Stimulated activated CD4-positive, alpha-beta T cell treated with anti-CD3 and anti-CD28 coated beads, Interleukin-1b, Interleukin-23, amount 100 ng/mL, for 1 hour (primary cell): ENCODE results near the gene ZNF185.

ENCODE experiments used
- DNase-seq, 2 donors: peaks; one replicate each; pipeline ENCODE4 v3.0.0-alpha.2; 2020; ENCODE audit warnings: low read depth in 2 of 2

Gene ZNF185

GRCh38 chrX:152897222-152898131 lies at the start of gene ZNF185:
TSS of gene ZNF185 (plus strand) at chrX:152898067. CDS start at chrX:152914490, 16,423 bp downstream.
- no peak for DNase-seq

GRCh38 chrX:152850465-152850864 lies 47.4 kb upstream of the ZNF185 start:
- DNase-seq, result no peak

GRCh38 chrX:152853986-152854385 lies 43.9 kb upstream of the ZNF185 start:
- DNase-seq, result no peak

GRCh38 chrX:152861116-152861515 lies 36.8 kb upstream of the ZNF185 start:
- no peak for DNase-seq

GRCh38 chrX:152861826-152862225 lies 36.0 kb upstream of the ZNF185 start:
- DNase-seq, result no peak

- DNase-seq, result no peak
Measured at GRCh38 chrX:152865232-152865920, 32.5 kb upstream of the ZNF185 start.

- no peak for DNase-seq
Measured at GRCh38 chrX:152866386-152866785, 31.5 kb upstream of the ZNF185 start.

- DNase-seq, result no peak
Measured at GRCh38 chrX:152869972-152870371, 27.9 kb upstream of the ZNF185 start.

GRCh38 chrX:152871260-152871659 lies 26.6 kb upstream of the ZNF185 start:
- DNase-seq, result no peak

- no peak for DNase-seq
Measured at GRCh38 chrX:152872522-152872921, 25.3 kb upstream of the ZNF185 start.

- DNase-seq, result no peak
Measured at GRCh38 chrX:152873361-152873760, 24.5 kb upstream of the ZNF185 start.

GRCh38 chrX:152876931-152877840 lies 20.7 kb upstream of the ZNF185 start:
- no peak for DNase-seq

- DNase-seq, result no peak
Measured at GRCh38 chrX:152878976-152879755, 18.7 kb upstream of the ZNF185 start.

GRCh38 chrX:152881289-152881688 lies 16.6 kb upstream of the ZNF185 start:
- DNase-seq, result no peak

- no peak for DNase-seq
Measured at GRCh38 chrX:152884171-152884570, 13.7 kb upstream of the ZNF185 start.

GRCh38 chrX:152886716-152887115 lies 11.2 kb upstream of the ZNF185 start:
- DNase-seq, result no peak

GRCh38 chrX:152892499-152892898 lies 5.4 kb upstream of the ZNF185 start:
- DNase-seq, result no peak

GRCh38 chrX:152892999-152893891 lies 4.6 kb upstream of the ZNF185 start:
- no peak for DNase-seq

- no peak for DNase-seq
Measured at GRCh38 chrX:152893980-152894610, 3.8 kb upstream of the ZNF185 start.

GRCh38 chrX:152895121-152895520 lies 2.7 kb upstream of the ZNF185 start:
- DNase-seq, result no peak
